ENCODE measurements around the gene CATSPER1. TPM values are rescaled to one million over a fixed set of nuclear protein-coding genes. Genes with fewer than 3 reads are reported as not detected.
A peak's percentile ranks its signal among the peaks of the same experiment; 100 is the strongest.
"Not testable (repeated sequence)": the region's sequence is repeated elsewhere in the genome, so short reads cannot be mapped to it uniquely, and the experiment has no call there.

CATSPER1 gene
- total and polyA plus RNA-seq, 8 donors = 0.06 to 0.41 (median 0.32) TPM; not detected in 4

DNA sequence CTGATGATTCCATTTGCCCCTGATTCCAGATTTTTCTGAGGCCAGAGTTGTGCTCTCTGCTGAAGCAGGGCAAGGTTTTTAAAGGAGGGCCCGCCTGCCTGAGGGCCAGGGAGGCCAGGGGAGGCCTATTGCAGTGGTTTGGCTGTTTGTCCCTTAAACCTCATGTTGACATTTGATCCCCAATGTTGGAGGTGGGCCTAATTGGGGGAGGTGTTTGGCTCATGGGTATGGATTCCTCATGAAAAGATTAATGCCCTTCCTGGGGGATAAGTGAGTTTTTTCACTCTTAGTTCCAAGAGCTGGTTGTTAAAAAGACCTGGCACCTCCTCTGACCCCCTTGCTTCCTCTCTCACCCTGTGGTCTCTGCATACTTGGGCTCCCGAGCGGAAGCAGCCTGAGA is 13.5 kb upstream of the CATSPER1 start:
- ATAC-seq = peak in 3 of 4 donors; percentile 33 to 72 (median 43)
- TF ChIP-seq, protein P1, sequence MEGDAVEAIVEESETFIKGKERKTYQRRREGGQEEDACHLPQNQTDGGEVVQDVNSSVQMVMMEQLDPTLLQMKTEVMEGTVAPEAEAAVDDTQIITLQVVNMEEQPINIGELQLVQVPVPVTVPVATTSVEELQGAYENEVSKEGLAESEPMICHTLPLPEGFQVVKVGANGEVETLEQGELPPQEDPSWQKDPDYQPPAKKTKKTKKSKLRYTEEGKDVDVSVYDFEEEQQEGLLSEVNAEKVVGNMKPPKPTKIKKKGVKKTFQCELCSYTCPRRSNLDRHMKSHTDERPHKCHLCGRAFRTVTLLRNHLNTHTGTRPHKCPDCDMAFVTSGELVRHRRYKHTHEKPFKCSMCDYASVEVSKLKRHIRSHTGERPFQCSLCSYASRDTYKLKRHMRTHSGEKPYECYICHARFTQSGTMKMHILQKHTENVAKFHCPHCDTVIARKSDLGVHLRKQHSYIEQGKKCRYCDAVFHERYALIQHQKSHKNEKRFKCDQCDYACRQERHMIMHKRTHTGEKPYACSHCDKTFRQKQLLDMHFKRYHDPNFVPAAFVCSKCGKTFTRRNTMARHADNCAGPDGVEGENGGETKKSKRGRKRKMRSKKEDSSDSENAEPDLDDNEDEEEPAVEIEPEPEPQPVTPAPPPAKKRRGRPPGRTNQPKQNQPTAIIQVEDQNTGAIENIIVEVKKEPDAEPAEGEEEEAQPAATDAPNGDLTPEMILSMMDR (IDR thresholded peaks at IDR 0.05) = no peak
- DNase-seq = peak in 1 of 6 donors; percentile 42
- 50 to 57% methylated on average over 3 of the region's 3 CpGs for WGBS, 2 donors
- Histone ChIP-seq H3K4me3 (no peak overlapping the region), H3K27ac (peak overlapping the region in 2 of 4 donors; percentile 22 to 38), H3K36me3 (no peaks in the 10 kb centered on the region), H3K9me3 (no peaks in the 10 kb centered on the region), H3K27me3 (no peaks in the 10 kb centered on the region), H3K4me1 (no peaks in the 10 kb centered on the region)
- FAIRE-seq = no peak
- intact Hi-C loops (cut with DNase I) = no loop called here

DNA sequence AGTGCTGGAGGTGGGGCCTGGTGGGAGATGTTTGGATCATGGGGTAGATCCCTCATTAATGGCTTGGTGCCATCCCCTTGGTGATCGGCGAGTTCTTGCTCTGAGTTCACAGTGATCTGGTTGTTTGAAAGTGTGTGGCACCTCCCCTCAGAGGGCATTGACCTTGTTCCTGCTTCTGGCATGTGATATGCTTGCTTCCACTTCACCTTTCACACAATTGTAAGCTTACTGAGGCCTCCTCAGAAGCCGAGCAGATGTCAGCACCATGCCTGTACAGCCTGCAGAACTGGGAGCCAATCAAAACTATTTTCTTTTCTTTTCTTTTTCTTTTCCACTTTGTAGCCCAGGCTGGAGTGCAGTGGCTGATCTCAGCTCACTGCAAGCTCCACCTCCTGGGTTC is 11.0 kb upstream of the CATSPER1 start:
- Histone ChIP-seq H3K9me3 (no peaks in the 10 kb centered on the region), H3K4me1 (no peaks in the 10 kb centered on the region), H3K27ac (no peak overlapping the region), H3K4me3 (no peak overlapping the region), H3K36me3 (no peaks in the 10 kb centered on the region), H3K27me3 (no peaks in the 10 kb centered on the region)
- FAIRE-seq (no peak), ATAC-seq (no peak), DNase-seq (no peak)
- TF ChIP-seq, protein P1 (IDR thresholded peaks at IDR 0.05) = no peak
- WGBS, 2 donors = 68 to 71% methylated on average over 3 of the region's 3 CpGs
- intact Hi-C loops (cut with DNase I) = no loop called here

DNA sequence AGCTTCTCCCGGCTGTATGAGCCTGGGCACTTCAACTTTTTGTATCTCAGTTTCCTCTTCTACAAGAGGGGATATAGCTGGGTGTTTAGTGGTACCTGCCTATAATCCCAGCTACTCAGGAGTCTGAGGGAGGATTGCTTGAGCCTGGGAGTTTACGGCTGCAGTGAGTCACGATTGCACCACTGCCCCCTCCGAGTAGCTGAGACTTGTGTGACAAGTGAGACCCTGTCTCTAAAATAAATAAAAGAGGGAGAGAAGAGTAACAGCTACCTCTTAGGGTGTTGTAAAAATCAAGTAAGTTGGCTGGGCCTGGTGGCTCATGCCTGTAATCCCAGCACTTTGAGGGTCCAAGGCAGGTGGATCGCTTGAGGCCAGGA is 10.0 kb upstream of the CATSPER1 start:
- Histone ChIP-seq H3K27ac (no peak overlapping the region), H3K4me1 (no peaks in the 10 kb centered on the region), H3K36me3 (no peaks in the 10 kb centered on the region), H3K4me3 (no peak overlapping the region), H3K27me3 (no peaks in the 10 kb centered on the region), H3K9me3 (no peaks in the 10 kb centered on the region)
- TF ChIP-seq, protein P1 (IDR thresholded peaks at IDR 0.05) = no peak
- ATAC-seq (no peak), DNase-seq (no peak), FAIRE-seq (no peak)
- intact Hi-C loops (cut with DNase I) = no loop called here
- 73 to 78% methylated on average over 5 of the region's 5 CpGs for WGBS, 2 donors

DNA sequence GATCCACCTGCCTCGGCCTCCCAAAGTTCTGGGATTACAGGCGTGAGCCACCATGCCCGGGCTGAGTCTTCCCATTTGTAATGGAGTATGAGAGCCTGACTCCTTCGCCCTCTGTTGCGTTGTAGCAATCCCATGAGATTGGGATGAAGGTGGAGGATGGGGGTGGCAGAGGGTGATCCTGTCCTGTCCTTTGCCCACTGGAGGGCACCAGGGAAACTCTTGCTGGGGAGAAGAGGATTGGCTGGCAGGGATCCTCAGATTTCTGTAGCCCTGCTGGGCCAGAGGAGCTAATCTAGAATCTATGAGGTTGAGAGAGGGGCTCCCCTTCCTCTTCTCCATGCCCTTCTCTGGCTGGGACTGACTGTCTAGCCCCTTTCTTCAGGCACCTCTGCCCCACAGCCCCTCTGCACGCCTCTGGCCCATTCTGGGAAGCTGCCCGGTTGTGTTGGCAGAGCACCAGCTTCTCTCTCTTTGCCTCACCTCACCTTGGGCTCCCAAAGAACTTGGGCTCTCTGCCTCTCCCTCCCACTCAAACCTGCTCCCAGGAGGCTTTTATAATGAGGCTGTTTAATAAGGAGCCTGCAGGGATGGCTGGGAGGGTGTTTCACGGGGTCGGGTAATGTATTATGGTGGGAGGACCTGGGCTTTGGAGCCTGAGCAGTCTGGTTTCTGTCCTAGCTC is 9.5 kb upstream of the CATSPER1 start:
- 57 to 59% methylated on average over 9 of the region's 9 CpGs for WGBS, 2 donors
- Histone ChIP-seq H3K9me3 (no peaks in the 10 kb centered on the region), H3K4me3 (no peak overlapping the region), H3K36me3 (no peaks in the 10 kb centered on the region), H3K4me1 (no peaks in the 10 kb centered on the region), H3K27me3 (no peaks in the 10 kb centered on the region), H3K27ac (no peak overlapping the region)
- TF ChIP-seq, protein P1 (IDR thresholded peaks at IDR 0.05) = no peak
- DNase-seq = no peak
- FAIRE-seq = no peak
- intact Hi-C loops (cut with DNase I) = no loop called here
- ATAC-seq = peak in 1 of 4 donors; percentile 25

DNA sequence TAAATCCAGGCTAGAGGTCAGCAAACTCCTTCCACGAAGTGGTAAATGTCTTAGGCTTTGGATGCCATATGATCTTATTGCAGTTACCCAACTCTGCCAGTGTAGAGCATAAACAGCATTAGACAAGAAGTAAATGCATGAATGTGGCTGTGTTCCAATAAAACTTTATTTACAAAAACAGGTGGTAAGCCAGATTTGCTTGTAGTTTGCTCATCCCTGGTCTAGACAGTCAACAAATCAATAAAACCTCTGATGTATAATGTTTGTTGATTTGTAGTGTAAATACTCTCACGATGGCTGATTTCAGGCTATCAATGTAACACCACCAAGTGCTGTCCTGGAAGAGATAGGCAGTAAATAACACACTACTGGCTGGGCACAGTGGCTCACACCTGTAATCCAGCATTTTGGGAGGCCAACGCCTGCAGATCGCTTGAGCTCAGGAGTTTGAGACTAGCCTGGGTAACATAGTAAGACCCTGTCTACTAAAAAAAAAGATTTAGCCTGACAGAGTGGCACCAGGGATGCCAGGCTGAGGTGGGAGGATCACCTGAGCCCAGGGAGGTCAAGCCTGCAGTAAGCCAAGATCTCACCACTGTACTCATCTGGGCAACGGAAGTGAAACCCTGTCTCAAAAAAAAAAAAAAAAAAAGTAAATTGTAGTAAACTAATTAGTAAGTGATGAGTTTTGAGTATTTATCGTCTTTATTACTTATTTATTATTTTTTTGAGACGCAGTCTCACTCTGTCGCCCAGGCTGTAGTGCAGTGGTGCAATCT is 6.9 kb upstream of the CATSPER1 start:
- FAIRE-seq (no peak), ATAC-seq (no peak), DNase-seq (no peak)
- intact Hi-C loops (cut with DNase I) = no loop called here
- H3K4me1 ChIP-seq = no peaks in the 10 kb centered on the region
- no peak overlapping the region for H3K4me3 ChIP-seq
- H3K27ac ChIP-seq = no peak overlapping the region
- no peaks in the 10 kb centered on the region for H3K36me3 ChIP-seq
- H3K9me3 ChIP-seq = no peaks in the 10 kb centered on the region
- WGBS, 2 donors = 71 to 78% methylated on average over 8 of the region's 8 CpGs
- TF ChIP-seq, protein P1 (IDR thresholded peaks at IDR 0.05) = no peak
- no peaks in the 10 kb centered on the region for H3K27me3 ChIP-seq

DNA sequence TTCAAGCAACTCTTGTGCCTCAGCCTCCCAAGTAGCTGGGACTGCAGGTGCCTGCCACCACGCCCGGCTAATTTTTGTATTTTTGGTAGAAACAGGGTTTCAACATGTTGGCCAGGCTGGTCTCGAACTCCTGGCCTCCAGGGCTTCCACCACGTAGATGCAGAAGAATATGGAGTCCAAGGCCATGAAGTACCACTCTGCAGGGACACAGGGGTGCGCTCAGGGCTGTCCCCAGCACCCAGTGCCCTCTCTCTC is 3.2 kb downstream of the CATSPER1 start:
- H3K27me3 ChIP-seq; H3K9me3 ChIP-seq; H3K4me1 ChIP-seq; H3K4me3 ChIP-seq; intact Hi-C loops (cut with DNase I); FAIRE-seq; H3K36me3 ChIP-seq; H3K27ac ChIP-seq; ATAC-seq; DNase-seq: not testable (repeated sequence)
- WGBS, 2 donors = 51 to 56% methylated on average over 5 of the region's 5 CpGs

Measured in pancreas (tissue), 10 donors.